Omental fat pad (tissue), 4 donors: ENCODE measurements around the gene VSIR. TPM values are rescaled to one million over a fixed set of nuclear protein-coding genes. Genes with fewer than 3 reads are reported as not detected.
A peak's percentile ranks its signal among the peaks of the same experiment; 100 is the strongest.

Experiments
- ATAC-seq: fragments of 150-250 bp; one replicate; pipeline ENCODE4 v1.9.1; 2016; ENCODE audit warnings: mild to moderate bottlenecking, moderate library complexity; ENCODE audit not compliant: low FRiP score
- DNase-seq: peaks from one replicate; pipeline ENCODE4 v3.0.0-alpha.2; 2019; ENCODE audit warnings: low spot score
- CTCF ChIP-seq, 3 donors: fragments of 450-650 bp; IDR thresholded peaks; one replicate each; pipeline ENCODE4 v1.5.1; 2016 to 2017; ENCODE audit warnings: antibody characterized with exemption in 3 of 3, mild to moderate bottlenecking in 3 of 3, moderate library complexity in 2 of 3
- total RNA-seq, 4 donors: library from RNA; depleted of rRNA; stranded (reverse); fragments of >200 nt; gene quantifications; one replicate each; pipeline ENCODE4 v1.1.0, GENCODE V29; 2016

Gene VSIR
- total RNA-seq, 4 donors from 2014 or later = 65.1 to 119 (median 86.3) TPM

DNA sequence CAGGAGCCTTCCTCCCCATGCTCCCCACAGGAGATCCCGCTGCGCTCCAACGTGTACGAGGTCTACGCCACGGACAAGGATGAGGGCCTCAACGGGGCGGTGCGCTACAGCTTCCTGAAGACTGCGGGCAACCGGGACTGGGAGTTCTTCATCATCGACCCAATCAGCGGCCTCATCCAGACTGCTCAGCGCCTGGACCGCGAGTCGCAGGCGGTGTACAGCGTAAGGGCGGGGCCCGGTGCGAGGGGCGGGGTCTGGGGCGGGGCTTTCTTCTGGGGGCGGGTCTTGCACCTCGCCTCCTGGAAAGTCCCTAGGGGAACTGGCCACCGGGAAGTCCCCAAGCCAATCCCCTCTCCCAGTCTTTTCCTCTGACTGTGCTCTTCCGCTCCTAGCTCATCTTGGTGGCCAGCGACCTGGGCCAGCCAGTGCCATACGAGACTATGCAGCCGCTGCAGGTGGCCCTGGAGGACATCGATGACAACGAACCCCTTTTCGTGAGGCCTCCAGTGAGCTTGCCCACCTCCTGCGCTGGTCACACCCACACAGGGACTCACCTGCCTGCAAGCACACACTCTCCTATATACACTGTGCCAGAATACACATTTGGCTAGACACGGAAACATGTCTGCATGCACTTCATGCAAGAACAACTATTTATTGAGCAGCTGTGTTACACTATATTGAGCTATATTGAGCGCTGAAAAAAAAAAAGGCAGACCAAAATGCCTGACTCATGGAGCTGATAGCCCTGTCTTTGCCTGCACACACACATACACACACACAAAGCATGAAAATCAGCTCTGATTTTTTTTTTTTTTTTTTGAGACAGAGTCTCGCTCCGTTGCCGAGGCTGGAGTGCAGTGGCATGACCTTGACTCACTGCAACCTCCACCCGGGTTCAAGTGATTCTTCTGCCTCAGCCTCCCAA lies 32.7 kb upstream of the VSIR start:
- ATAC-seq (peak; percentile 35), DNase-seq (no peak)
- TF ChIP-seq CTCF (IDR thresholded peaks at IDR 0.05) = no peak

DNA sequence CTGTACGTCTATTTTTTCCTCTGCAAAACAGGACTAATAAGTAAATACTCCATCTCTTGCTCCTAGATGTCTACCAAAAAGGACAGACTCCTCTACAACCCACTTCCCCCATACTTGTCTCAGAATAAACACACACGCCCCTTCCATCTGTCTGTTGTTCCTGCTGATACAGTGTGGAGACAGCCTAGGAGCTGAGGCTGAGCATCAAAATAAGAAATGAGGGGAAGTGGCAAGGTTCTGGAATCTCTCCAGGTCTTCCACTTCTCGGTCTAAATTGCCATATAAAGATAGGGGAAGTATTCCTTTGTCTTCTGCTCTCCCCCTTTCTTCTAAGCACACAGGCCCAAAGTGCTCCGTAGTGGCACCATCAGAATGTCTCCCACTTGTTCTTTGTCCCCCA lies 30.8 kb upstream of the VSIR start:
- no peak for ATAC-seq
- DNase-seq = no peak
- TF ChIP-seq CTCF (IDR thresholded peaks at IDR 0.05) = no peak

DNA sequence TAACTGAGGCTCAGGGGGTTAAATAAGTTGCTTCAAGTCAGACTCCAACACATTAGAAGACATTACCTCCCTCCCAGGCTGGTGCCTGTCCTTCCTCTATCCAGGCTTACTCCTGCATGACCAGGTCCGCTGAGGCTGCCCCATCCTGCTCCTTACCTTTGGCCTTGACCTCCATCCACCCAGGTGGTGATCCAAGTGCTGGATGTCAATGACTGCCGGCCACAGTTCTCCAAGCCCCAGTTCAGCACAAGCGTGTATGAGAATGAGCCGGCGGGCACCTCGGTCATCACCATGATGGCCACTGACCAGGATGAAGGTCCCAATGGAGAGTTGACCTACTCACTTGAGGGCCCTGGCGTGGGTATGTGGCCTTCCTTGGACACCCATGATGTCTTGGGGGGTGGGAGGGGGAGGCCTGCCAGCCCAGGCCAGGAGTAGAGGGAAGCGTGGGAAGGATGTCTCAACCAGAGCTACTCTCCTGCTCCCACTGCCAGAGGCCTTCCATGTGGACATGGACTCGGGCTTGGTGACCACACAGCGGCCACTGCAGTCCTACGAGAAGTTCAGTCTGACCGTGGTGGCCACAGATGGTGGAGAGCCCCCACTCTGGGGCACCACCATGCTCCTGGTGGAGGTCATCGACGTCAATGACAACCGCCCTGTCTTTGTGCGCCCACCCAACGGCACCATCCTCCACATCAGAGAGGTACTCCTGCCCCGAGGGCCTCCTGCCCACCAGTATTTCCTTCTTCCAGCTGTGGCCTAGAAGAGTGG lies 29.6 kb upstream of the VSIR start:
- ATAC-seq = no peak
- TF ChIP-seq CTCF (IDR thresholded peaks at IDR 0.05) = no peak
- no peak for DNase-seq

- DNase-seq (no peak), ATAC-seq (no peak)
- no peak for TF ChIP-seq CTCF (IDR thresholded peaks at IDR 0.05)
Observed at GRCh38 chr10:71802235-71802634, 28.9 kb upstream of the VSIR start.

DNA sequence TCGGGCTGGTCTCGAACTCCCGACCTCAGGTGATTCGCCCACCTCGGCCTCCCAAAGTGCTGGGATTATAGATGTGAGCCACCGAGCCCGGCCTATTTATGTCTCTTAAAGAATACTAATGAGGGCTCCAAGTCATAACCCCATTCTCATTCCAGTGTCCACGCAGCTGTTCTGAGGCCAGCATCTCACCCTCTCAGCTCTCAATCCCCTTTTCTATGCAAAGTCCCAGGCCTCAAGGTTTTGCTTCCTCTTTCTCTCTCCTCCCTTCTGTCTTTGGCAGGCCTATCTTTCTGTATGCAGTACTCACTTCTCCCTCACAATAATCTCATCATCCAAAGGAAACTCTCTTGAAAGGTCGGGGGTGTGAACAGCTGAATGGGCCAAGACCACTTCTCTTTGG lies 28.0 kb upstream of the VSIR start:
- no peak for TF ChIP-seq CTCF (IDR thresholded peaks at IDR 0.05)
- DNase-seq = no peak
- no peak for ATAC-seq

GRCh38 chr10:71799608-71800453 lies 26.5 kb upstream of the VSIR start:
- ATAC-seq (no peak), DNase-seq (no peak)
- TF ChIP-seq CTCF (IDR thresholded peaks at IDR 0.05) = no peak
